B cell (primary cell): Measurements from ENCODE around the gene PPARG.
"Not testable (repeated sequence)": the region's sequence is repeated elsewhere in the genome, so short reads cannot be mapped to it uniquely, and the experiment has no call there.

Source experiments
- EZH2 ChIP-seq: IDR thresholded peaks from 2 replicates; pipeline ENCODE4 v1.6.1; 2012; ENCODE audit warnings: borderline replicate concordance, low read depth, mild to moderate bottlenecking, moderate library complexity, low read length; ENCODE audit not compliant: insufficient read depth, poor library complexity, severe bottlenecking
- TF ChIP-seq, protein P1 (sequence below): fragments of 200-600 bp; IDR thresholded peaks from one replicate; pipeline ENCODE4 v1.8.0; 2022; ENCODE audit warnings: antibody characterized with exemption, mild to moderate bottlenecking

DNA sequence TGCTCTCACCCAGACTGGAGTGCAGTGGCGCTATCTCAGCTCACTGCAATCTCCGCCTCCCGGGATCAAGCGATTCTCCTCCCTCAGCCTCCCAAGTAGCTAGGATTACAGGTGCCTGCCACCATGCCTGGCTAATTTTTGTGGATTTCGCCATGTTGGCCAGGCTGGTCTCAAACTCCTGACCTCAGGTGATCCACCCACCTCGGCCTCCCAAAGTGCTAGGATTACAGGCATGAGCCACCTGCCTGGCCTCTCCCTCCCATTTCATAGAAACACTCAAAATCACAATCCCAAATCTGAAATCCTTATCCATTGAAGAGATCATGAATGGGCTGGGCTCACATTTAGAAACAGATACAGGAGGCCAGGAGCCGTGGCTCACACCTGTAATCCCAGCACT is 180.4 kb downstream of the PPARG start:
- TF ChIP-seq, protein P1, sequence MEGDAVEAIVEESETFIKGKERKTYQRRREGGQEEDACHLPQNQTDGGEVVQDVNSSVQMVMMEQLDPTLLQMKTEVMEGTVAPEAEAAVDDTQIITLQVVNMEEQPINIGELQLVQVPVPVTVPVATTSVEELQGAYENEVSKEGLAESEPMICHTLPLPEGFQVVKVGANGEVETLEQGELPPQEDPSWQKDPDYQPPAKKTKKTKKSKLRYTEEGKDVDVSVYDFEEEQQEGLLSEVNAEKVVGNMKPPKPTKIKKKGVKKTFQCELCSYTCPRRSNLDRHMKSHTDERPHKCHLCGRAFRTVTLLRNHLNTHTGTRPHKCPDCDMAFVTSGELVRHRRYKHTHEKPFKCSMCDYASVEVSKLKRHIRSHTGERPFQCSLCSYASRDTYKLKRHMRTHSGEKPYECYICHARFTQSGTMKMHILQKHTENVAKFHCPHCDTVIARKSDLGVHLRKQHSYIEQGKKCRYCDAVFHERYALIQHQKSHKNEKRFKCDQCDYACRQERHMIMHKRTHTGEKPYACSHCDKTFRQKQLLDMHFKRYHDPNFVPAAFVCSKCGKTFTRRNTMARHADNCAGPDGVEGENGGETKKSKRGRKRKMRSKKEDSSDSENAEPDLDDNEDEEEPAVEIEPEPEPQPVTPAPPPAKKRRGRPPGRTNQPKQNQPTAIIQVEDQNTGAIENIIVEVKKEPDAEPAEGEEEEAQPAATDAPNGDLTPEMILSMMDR = not testable (repeated sequence)
- TF ChIP-seq EZH2 = not testable (repeated sequence)
